GM23338 (cell line): Measurements from ENCODE around the gene TRAF2. TPM values are rescaled to one million over a fixed set of nuclear protein-coding genes. Genes with fewer than 3 reads are reported as not detected.

Experiments used
- ATAC-seq: fragments of 200-7000 bp; cut with Tn5 transposase; 3 replicates; pipeline ENCODE4 v1.9.1; 2020
- DNase-seq: peaks from one replicate; pipeline ENCODE4 v3.0.0-alpha.2; 2015; ENCODE audit warnings: low spot score
- H2AFZ ChIP-seq: fragments of 200-600 bp; sonication (generic); 2 replicates; pipeline ENCODE4 v1.8.0; 2016; ENCODE audit warnings: antibody characterized with exemption, mild to moderate bottlenecking, moderate library complexity
- H3F3A ChIP-seq: fragments of 200-600 bp; sonication (generic); replicated peaks from 2 replicates; pipeline ENCODE4 v1.8.0; 2017; ENCODE audit warnings: antibody characterized with exemption, mixed run types, low read depth
- H3K27ac ChIP-seq: fragments of 200-600 bp; sonication (generic); 2 replicates; pipeline ENCODE4 v1.6.1; 2016; ENCODE audit warnings: low read depth
- H3K27me3 ChIP-seq: fragments of 200-600 bp; sonication (generic); 2 replicates; pipeline ENCODE4 v1.8.0; 2016; ENCODE audit warnings: mild to moderate bottlenecking, mixed run types, moderate library complexity; ENCODE audit not compliant: insufficient read depth
- H3K36me3 ChIP-seq: fragments of 200-600 bp; sonication (generic); 2 replicates; pipeline ENCODE4 v1.8.0; 2016; ENCODE audit warnings: mild to moderate bottlenecking; ENCODE audit not compliant: insufficient read depth
- H3K4me1 ChIP-seq: fragments of 200-600 bp; sonication (generic); 2 replicates; pipeline ENCODE4 v1.8.0; 2016; ENCODE audit warnings: mild to moderate bottlenecking, moderate library complexity; ENCODE audit not compliant: insufficient read depth
- H3K4me2 ChIP-seq: fragments of 200-600 bp; sonication (generic); 2 replicates; pipeline ENCODE4 v1.7.1; 2017; ENCODE audit warnings: mixed run types
- H3K4me3 ChIP-seq: fragments of 200-600 bp; sonication (generic); 2 replicates; pipeline ENCODE4 v1.6.1; 2016; ENCODE audit warnings: mixed run types
- H3K79me2 ChIP-seq: fragments of 200-600 bp; sonication (generic); replicated peaks from 2 replicates; pipeline ENCODE4 v1.8.0; 2017; ENCODE audit warnings: mild to moderate bottlenecking; ENCODE audit not compliant: insufficient read depth
- H3K9me2 ChIP-seq: fragments of 200-600 bp; sonication (generic); 2 replicates; pipeline ENCODE4 v1.8.0; 2017; ENCODE audit not compliant: insufficient read depth
- H4K20me1 ChIP-seq: fragments of 200-600 bp; sonication (generic); replicated peaks from 2 replicates; pipeline ENCODE4 v1.8.0; 2017; ENCODE audit warnings: mild to moderate bottlenecking; ENCODE audit not compliant: insufficient read depth
- H3K27ac Mint-ChIP-seq: 2 replicates; pipeline ENCODE4 v1.8.0; 2020; ENCODE audit warnings: inconsistent platforms, mild to moderate bottlenecking, moderate library complexity, mixed read lengths
- H3K27me3 Mint-ChIP-seq: 3 replicates; pipeline ENCODE4 v1.8.0; 2022; ENCODE audit warnings: low read depth, mild to moderate bottlenecking, moderate library complexity, mixed read lengths, inconsistent platforms; ENCODE audit not compliant: insufficient read depth, poor library complexity
- H3K36me3 Mint-ChIP-seq: 3 replicates; pipeline ENCODE4 v1.8.0; 2021; ENCODE audit warnings: low read depth, mild to moderate bottlenecking, inconsistent platforms, moderate library complexity, mixed read lengths
- H3K4me1 Mint-ChIP-seq: 3 replicates; pipeline ENCODE4 v1.8.0; 2020; ENCODE audit warnings: mild to moderate bottlenecking, inconsistent platforms, mixed read lengths
- H3K4me3 Mint-ChIP-seq: 3 replicates; pipeline ENCODE4 v1.8.0; 2021; ENCODE audit warnings: moderate library complexity, mild to moderate bottlenecking, inconsistent platforms, mixed read lengths
- H3K9me3 Mint-ChIP-seq: 3 replicates; pipeline ENCODE4 v1.8.0; 2020; ENCODE audit warnings: moderate library complexity, mild to moderate bottlenecking, inconsistent platforms, mixed read lengths
- CREB1 ChIP-seq: fragments of 250-450 bp; sonication (Bioruptor Pico); IDR thresholded peaks from 2 replicates; pipeline ENCODE4 v1.5.0; 2020; ENCODE audit warnings: low read depth, mild to moderate bottlenecking, moderate library complexity
- CTCF ChIP-seq, 2 experiments: fragments of 200-600 bp in 1 of 2; sonication (generic) in 1 of 2; conservative IDR thresholded peaks; 2 replicates each; pipeline versions ENCODE4 v1.5.1 to v1.6.1; 2016 to 2017; ENCODE audit warnings: antibody characterized with exemption in 2 of 2, low read depth in 2 of 2, mild to moderate bottlenecking in 2 of 2, moderate library complexity in 1 of 2
- EZH2 ChIP-seq: fragments of 200-600 bp; sonication (generic); IDR thresholded peaks from one replicate; pipeline ENCODE4 v1.8.0; 2017; ENCODE audit warnings: antibody characterized with exemption, mild to moderate bottlenecking, low read depth; ENCODE audit not compliant: unreplicated experiment
- EZH2phosphoT487 ChIP-seq: fragments of 200-600 bp; sonication (generic); IDR thresholded peaks from one replicate; pipeline ENCODE4 v1.8.1; 2018; ENCODE audit warnings: antibody characterized with exemption; ENCODE audit not compliant: unreplicated experiment
- JUNB ChIP-seq: IDR thresholded peaks from one replicate; pipeline ENCODE4 v1.6.1; 2016; ENCODE audit warnings: antibody characterized with exemption; ENCODE audit not compliant: unreplicated experiment
- NANOG ChIP-seq: IDR thresholded peaks from 2 replicates; pipeline ENCODE4 v1.6.1; 2016; ENCODE audit warnings: antibody characterized with exemption, borderline replicate concordance
- STAT1 ChIP-seq: IDR thresholded peaks from one replicate; pipeline ENCODE4 v1.6.1; 2016; ENCODE audit warnings: antibody characterized with exemption; ENCODE audit not compliant: unreplicated experiment
- ZNF114 ChIP-seq: fragments of 250-450 bp; sonication (Bioruptor Pico); IDR thresholded peaks from 2 replicates; pipeline ENCODE4 v1.5.0; 2020; ENCODE audit warnings: mild to moderate bottlenecking, moderate library complexity
- ZNF331 ChIP-seq: fragments of 250-450 bp; sonication (Bioruptor Pico); IDR thresholded peaks from 2 replicates; pipeline ENCODE4 v1.5.0; 2020; ENCODE audit warnings: low read depth, mild to moderate bottlenecking, moderate library complexity
- ZNF462 ChIP-seq: fragments of 250-450 bp; sonication (Bioruptor Pico); IDR thresholded peaks from 2 replicates; pipeline ENCODE4 v1.5.0; 2020; ENCODE audit warnings: mild to moderate bottlenecking, moderate library complexity
- polyA plus RNA-seq: library from polyadenylated mRNA; unstranded; fragments of >200 nt; fragmentation: Nextera tagmentation; extraction: Ambion mirVana; gene quantifications from 2 replicates; pipeline ENCODE4 v1.2.1, GENCODE V29; 2016
- total RNA-seq: library from RNA; depleted of rRNA; stranded (reverse); fragments of >200 nt; shearing (Covaris generic); gene quantifications from 2 replicates; pipeline ENCODE4 v1.2.3, GENCODE V29; 2014

TRAF2 gene
- total and polyA plus RNA-seq, 2 experiments from 2014 or later: 25.4 to 39.9 TPM

GRCh38 chr9:136951541-136952320 lies 65.4 kb downstream of the TRAF2 start, which contains the start of gene LCN12 (continued):
- TF ChIP-seq CTCF (conservative IDR thresholded peaks at IDR 0.05; ENCODE audit: low read depth in 2 of 2) (no peak), EZH2phosphoT487 (no peak), STAT1 (no peak), ZNF331 (CRISPR knock-in tag) (no peak), JUNB (no peak)

- H3K27me3 Mint-ChIP-seq: peaks cover 4% of the 10 kb centered on the region
- no peaks in the 10 kb centered on the region for H4K20me1 ChIP-seq
- no peak for DNase-seq
- no peak overlapping the region for H3K4me3 Mint-ChIP-seq
- no peaks in the 10 kb centered on the region for H3K79me2 ChIP-seq
- H3K36me3 Mint-ChIP-seq: no peaks in the 10 kb centered on the region; the same call in 2 of the 3 replicates
- peaks cover 9% of the 10 kb centered on the region for H3K4me1 ChIP-seq
- no peak overlapping the region for H3K4me2 ChIP-seq
- no peak overlapping the region for H3K4me3 ChIP-seq
- H3K9me3 Mint-ChIP-seq: peaks cover 4% of the 10 kb centered on the region; the same call in 2 of the 3 replicates
- ATAC-seq: no peak
- no peaks in the 10 kb centered on the region; the same call in 1 of the 2 replicates for H3F3A ChIP-seq
- H3K27me3 ChIP-seq: no peaks in the 10 kb centered on the region
- no peak overlapping the region for H2AFZ ChIP-seq
- H3K27ac ChIP-seq: no peak overlapping the region
- peaks cover 4% of the 10 kb centered on the region; the same call in 2 of the 3 replicates for H3K4me1 Mint-ChIP-seq
- H3K36me3 ChIP-seq: no peaks in the 10 kb centered on the region
- H3K9me2 ChIP-seq: 0 out of 2 replicates have a peak, but pooled peaks cover 6% of the 10 kb centered on the region
- no peak overlapping the region for H3K27ac Mint-ChIP-seq
- no peak for TF ChIP-seq ZNF114 (CRISPR knock-in tag)
- no peak for TF ChIP-seq CTCF (conservative IDR thresholded peaks at IDR 0.05; ENCODE audit: low read depth in 2 of 2)
- no peak for TF ChIP-seq CREB1 (CRISPR knock-in tag)
- TF ChIP-seq NANOG: no peak
- TF ChIP-seq ZNF462 (CRISPR knock-in tag): no peak
- no peak for TF ChIP-seq EZH2
- no peak for TF ChIP-seq ZNF331 (CRISPR knock-in tag)
Observed at GRCh38 chr9:136952321-136952850, 66.1 kb downstream of the TRAF2 start.
